SIG-M5 (cell line): Measurements from ENCODE around the gene CCDC158.

Source experiments
- DNase-seq: peaks from one replicate; lab custom pipeline; 2025; lab: John Stamatoyannopoulos, UW

Gene CCDC158

DNA sequence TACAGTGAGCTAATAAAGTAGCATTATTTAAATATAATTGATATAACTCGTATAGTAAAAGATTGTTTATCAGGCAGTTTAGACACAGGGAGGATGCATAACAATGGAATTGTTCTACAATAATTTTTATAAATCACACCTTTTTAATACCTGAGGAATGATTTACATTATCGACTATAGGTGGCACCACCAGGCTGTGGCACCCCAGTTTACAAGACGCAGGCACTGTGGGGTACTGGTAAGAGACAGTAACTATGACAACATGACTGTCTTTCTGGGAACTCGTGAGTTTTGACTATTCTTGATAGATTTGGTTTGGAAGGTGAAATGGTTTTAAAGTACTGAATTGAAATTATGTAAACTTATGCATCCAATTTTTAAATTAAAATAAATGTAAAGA, 141.5 kb downstream of the CCDC158 start:
- no peak for DNase-seq

DNA sequence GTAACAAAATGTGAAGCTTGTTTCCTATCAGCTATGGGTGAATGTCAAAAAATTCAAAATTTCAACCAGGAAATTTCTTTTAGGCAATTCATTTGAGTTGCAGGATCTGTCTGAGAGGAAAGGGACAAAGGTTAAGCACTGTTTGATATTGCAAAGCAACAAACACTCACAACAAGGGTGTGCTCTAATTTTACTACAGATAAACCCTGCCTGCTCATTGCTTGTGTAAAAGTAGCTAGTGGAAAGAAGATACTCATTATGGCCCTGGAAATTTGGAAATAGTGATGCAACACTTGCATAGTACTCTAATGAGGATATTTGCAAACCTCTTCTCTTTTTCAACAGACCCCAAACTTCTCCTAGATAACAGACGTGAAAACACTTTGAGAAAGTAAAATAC, 142.4 kb downstream of the CCDC158 start:
- no peak for DNase-seq

DNA sequence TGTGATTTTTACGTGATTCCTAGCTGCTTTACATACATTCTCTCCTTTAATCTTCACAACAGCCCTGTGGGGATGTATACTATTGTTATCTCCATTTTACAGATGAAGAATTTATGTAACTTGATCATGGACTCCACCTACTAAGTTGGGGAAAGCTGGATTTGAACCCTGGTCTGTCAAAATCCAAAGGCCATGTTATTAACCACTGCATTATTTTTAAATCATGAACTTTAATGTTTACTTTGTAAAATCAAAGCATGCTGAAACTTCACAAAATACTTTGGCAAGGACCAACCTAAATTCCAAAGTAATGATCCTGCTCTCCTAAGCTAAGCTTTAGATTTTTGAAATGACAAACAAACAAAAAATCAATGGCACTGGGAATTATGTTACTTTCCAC, 143.3 kb downstream of the CCDC158 start:
- DNase-seq = no peak

DNA sequence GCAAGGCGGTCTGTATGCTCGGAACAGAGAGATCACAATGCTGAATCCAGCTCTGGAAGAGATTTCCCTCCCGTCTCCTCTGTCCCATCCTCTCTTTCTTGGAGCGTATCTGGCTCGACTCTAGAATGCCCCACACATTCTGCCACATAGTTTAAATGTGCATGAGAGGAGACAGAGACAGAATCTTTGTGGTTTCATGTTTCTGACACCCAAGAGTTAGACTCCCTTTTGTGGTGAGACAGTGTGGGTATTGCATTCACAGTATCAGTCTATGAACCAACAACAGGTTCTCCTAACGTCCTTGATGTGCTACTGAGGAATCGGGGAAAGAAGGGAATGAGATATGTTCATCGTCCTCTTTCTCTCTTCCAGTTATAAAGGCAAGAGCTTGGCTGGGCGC, 144.1 kb downstream of the CCDC158 start:
- no peak for DNase-seq

DNA sequence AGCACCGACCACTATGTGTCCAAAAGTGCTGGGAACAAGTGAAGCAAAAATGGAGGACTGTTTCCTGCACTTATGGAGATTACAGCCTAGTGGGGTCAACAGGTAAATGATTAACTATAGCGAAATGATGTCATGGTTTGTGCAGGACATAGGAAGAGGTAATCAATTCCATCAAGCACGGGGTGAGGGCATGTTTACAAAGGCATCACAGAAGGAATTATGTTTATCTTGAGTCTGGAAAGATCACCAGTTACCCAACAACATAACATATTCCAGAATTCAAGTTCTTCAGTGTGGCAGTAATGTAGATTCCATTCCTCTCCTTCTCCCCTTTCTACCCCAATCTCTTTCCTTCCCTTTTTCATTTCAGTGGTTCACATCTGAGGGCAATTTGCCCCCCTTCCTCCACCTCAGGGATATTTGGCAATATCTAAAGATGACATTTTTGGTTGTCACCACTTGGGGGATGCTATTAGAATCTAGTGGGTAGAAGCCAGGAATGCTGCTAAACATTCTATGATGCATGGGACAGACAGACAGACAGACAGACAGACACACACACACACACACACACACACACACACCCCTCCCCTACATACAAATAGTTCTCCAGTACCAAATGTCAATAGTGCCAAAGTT, 145.3 kb downstream of the CCDC158 start:
- DNase-seq = no peak

DNA sequence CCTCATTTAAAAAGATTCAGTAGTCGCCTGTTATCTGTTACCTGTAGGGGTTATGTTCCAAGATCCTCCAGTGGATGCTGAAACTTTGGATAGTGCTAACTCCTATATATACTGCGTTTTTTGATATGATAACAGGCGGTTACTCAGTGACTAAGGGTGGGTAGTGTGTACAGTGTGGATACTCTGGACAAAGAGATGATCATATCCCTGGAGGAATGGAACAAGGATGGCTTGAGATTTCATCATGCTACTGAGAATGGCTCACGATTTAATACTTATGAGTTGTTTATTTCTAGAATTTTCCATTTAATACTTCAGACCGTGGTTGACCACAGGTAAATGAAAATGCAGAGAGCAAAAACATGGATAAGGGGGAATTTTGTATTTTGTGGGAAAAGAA, 147.9 kb downstream of the CCDC158 start:
- DNase-seq = no peak

DNA sequence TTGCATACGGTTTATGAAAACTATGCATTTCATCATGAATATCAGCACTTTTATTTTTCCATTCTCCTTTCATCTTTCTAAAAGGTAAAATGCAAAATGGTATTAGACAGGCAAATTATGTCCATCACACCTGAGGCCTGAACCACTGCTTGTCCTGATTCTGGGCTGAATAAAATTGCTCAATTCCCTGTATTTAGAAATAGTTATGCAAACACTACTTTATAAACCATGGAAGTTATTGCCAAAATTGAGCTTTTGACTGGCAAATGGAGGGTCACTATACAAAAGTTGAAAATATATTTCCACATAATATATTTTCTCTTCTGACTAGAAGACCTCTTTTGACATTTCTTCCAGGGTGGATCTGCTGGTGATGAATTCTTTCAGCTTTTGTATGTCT, 148.4 kb downstream of the CCDC158 start:
- DNase-seq = no peak

DNA sequence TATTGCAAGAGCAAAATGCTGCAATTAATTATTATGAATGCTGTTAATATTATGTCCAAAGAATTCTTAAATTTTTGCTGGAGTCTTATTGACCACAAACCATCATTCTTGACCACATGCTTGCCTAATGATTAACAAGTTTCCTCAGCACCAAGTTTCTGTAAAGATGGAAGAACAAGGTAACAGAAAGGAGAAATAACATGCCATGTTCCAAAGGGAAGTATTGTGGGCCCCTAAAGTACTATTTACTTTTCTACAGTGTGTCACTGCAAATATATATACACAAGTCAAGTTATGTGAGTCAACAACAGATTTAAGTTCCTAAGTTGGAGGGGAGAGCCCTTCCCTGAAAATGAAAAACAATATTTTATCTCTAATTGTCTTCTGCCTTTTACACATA, 148.9 kb downstream of the CCDC158 start:
- DNase-seq = no peak

DNA sequence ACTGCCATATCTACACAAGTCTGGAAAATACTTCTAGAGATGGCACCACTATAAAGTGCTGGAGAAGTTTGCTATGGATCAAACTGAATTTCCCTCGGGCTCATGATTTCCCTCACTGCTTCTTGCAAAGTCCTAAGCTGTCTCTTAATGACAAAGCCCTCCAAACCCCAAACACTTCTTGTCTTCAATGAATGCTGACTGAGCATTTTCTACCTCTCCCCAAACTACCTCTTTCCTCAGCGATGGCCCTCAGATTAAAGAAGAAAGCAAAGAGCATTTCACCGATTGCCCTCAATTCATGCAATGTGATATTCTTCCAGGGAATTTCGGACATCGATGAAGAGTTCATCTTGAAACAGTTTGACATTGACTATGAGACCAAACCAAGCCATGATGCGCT, 149.7 kb downstream of the CCDC158 start:
- no peak for DNase-seq

DNA sequence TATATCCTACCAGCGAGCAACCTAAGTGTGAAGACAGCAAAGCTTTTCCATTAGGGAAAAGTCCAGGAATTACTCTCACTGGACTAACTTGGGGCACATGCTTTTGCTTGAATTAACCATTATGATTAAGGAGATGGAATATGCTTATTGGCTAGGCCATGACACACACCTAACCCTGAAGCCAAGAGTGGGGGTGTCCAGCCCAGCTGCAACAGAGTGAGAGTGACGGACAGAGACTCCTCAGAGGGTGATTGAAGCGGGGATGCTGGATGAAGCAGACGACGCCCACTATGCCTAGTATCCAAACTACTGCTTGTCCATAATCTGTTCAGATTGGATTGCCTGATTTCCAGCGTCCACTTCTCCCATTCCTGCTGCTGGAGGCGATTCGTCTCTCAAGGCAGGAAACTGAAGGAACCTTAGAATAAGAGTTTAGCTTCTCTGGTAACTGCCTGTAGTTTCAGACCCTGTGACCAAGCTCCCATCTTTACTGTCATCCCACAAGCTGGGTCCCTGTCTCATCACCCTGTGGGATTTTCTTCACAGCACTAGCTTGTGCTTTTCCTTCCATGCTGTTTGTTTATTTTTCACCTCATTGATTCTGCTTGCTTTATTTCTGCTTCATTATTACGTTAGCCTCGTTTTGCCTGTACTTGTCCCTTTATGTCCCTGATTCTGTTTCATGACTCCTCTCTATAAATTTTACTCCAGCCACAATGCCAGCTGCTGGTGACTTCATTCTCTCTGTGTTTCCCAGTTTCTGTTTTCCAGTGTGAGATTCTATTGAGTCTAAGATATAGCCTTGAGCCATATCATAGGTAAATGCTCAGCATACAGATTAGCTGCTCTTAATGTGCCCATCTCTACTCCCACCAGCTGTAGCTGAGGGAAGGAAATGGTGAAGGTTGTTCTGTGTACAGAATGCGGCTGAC, 150.4 kb downstream of the CCDC158 start:
- no peak for DNase-seq

DNA sequence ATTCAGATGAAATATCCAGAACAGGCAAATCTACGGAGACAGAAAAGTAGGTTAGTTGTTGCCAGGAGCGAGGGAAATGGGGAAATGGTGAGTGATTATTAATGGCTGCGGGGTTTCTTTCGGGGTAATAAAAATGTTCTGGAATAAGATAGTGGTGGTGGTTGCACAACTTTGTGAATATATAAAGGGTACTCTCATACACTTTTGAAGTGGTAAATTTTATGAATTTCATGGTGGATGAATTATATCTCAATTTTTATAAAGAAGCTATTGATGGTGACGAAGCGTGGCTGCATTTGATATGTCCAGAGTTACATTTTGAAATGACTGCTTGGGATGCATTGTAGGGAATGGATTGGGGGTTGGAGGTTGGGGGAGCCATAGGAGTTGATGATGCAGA, 153.1 kb downstream of the CCDC158 start:
- DNase-seq = no peak

DNA sequence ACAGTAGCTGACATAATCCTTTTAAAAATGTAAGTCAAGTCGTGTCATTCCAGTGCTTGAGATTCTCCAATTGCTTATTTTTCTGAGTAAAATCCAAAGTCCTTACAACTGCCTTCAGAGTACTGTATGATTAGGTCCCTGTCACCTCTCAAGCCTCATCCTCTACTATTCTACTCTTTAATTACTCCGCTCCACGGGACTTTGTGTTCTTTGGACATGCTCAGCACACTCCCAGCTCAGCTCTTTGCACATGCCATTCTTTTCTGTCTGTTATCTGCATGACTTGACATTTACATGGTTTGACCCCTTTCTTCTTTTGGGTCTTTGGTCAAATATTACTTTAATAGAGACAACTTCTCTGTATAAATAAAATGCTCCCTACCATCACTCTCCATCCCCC, 154.3 kb downstream of the CCDC158 start:
- no peak for DNase-seq

DNA sequence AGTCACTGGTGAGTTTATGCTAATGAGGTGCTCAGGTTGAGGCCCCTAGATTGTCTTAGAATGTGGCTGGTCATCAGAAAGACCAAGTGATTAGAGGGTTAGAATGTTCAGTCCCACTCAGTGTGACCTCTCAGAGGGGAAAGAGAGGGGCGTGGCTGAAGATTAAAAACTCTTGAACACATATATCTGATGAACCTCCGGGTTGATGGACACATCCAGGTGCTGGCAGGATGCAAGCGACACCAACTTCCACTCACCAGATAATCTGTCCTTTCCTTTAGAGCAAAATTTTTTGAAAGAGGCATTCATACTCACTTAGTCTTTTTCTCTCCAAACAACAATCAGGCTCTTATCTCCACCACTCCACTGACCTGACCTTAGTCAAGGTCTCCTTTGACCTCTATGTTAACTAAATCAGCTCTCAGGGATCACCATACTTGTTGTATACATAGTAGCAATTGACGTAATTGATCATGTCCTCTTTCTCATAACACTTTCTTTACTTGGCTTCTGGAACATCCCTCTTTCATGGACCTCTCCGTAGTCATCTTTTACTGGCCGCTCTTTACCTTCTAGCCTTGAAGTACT, 155.2 kb downstream of the CCDC158 start:
- no peak for DNase-seq
